ENCODE data around the gene FILIP1L. TPM values are rescaled to one million over a fixed set of nuclear protein-coding genes. Genes with fewer than 3 reads are reported as not detected.

The FILIP1L gene
- total and polyA plus RNA-seq, 2 of the 8 experiments (the other 6 are each of a cell fraction or from before 2014, with no cell fraction given): 0.06 to 0.09 TPM

- Histone ChIP-seq H3K23me2 (ENCODE audit: low read depth, low read length) (no peaks in the 10 kb centered on the region), H3K9me3 (ENCODE audit: insufficient read depth in 2 of 2, low read depth in 1 of 2, low read length in 1 of 2) (no peaks in the 10 kb centered on the region), H3K79me1 (ENCODE audit: low read depth, low read length) (no peaks in the 10 kb centered on the region), H3K9ac (replicated peaks in 1 of 4; ENCODE audit: extremely low read depth in 1 of 4, low read depth in 3 of 4, low read length in 3 of 4) (no peak overlapping the region), H3K4ac (replicated peaks; ENCODE audit: insufficient read length, low read depth, low read length) (no peak overlapping the region), H2BK12ac (ENCODE audit: low read depth, low read length) (no peak overlapping the region), H3K23ac (ENCODE audit: insufficient read length) (no peak overlapping the region), H3K36me3 (ENCODE audit: control insufficient read depth in 2 of 4, insufficient read depth in 4 of 4, low read length in 3 of 4) (no peaks in the 10 kb centered on the region), H3K14ac (ENCODE audit: insufficient read length) (no peak overlapping the region), H2BK15ac (ENCODE audit: low read length) (no peak overlapping the region), H2BK20ac (ENCODE audit: low read length) (no peak overlapping the region), H4K8ac (ENCODE audit: extremely low read depth, insufficient read depth, low read length) (no peak overlapping the region), H3K27me3 (replicated peaks in 1 of 4; ENCODE audit: control insufficient read depth in 3 of 4, extremely low read depth in 1 of 4, insufficient read depth in 3 of 4, low read length in 3 of 4) (no peaks in the 10 kb centered on the region), H2AK5ac (ENCODE audit: low read depth, low read length) (no peak overlapping the region), H3K4me2 (ENCODE audit: insufficient read depth in 1 of 2, low read depth in 2 of 2, low read length in 2 of 2) (no peak overlapping the region), H2BK5ac (ENCODE audit: low read depth, low read length) (no peak overlapping the region), H3K4me1 (replicated peaks in 1 of 4; ENCODE audit: control insufficient read depth in 3 of 4, insufficient read depth in 4 of 4, low read length in 3 of 4) (peaks cover 0 to 2% (median 0%) of the 10 kb centered on the region in 4 experiments; a peak in 1 of 7 replicates), H4K5ac (ENCODE audit: insufficient read length, low read depth, low read length) (peak overlapping the region; percentile 60), H3K56ac (replicated peaks; ENCODE audit: insufficient read length, low read depth, low read length) (no peak overlapping the region), H3K18ac (ENCODE audit: extremely low read depth, low read length) (no peak overlapping the region), H2BK120ac (replicated peaks; ENCODE audit: low read depth, low read length) (no peak overlapping the region), H3K27ac (ENCODE audit: low read depth, low read length) (no peak overlapping the region), H4K91ac (replicated peaks; ENCODE audit: insufficient read length, low read length) (no peak overlapping the region), H3K79me2 (ENCODE audit: control insufficient read depth in 1 of 2, insufficient read depth in 2 of 2, low read length in 2 of 2) (no peaks in the 10 kb centered on the region), H2AFZ (ENCODE audit: low read length) (no peak overlapping the region), H3K4me3 (ENCODE audit: extremely low read depth in 1 of 4, insufficient read depth in 2 of 4, low read depth in 3 of 4, low read length in 4 of 4) (no peak overlapping the region), H4K20me1 (replicated peaks in 1 of 2; ENCODE audit: control insufficient read depth in 1 of 2, insufficient read depth in 2 of 2, low read length in 2 of 2) (no peaks in the 10 kb centered on the region)
- POLR2A ChIA-PET (ENCODE audit: partially characterized antibody): no interaction called here
- CTCF ChIA-PET (ENCODE audit: partially characterized antibody): interaction anchor here (0.6 to 3.3 kb wide), 7 partner anchors 11 to 262 kb away, joined by 3 to 10 read pairs (median 3); no protein-coding TSS in a partner anchor
- DNase-seq (ENCODE audit: low read depth in 1 of 2, low spot score in 2 of 2) (no peak), FAIRE-seq (no peak)
- 91% methylated on average over 1 of the region's 1 CpG; no CpG with 5 or more reads in 1 of the 2 experiments for WGBS, 2 experiments (ENCODE audit: extremely low coverage in 1 of 2, insufficient coverage in 1 of 2, insufficient read length in 1 of 2, insufficient replicate concordance in 2 of 2, low coverage in 1 of 2, low lambda C conversion rate in 2 of 2, missing lambda C conversion rate in 1 of 2)
- TF ChIP-seq ATF3 (IDR thresholded peaks at IDR 0.05; ENCODE audit: insufficient read depth, low read depth, low read length) (no peak), FOSL1 (IDR thresholded peaks at IDR 0.05; ENCODE audit: insufficient read depth, low read depth, low read length) (no peak), SIX5 (IDR thresholded peaks at IDR 0.05; ENCODE audit: low read depth, low read length) (no peak), RNF2 (IDR thresholded peaks at IDR 0.05; ENCODE audit: borderline replicate concordance, low read depth, low read length, missing control alignments, poor library complexity, severe bottlenecking) (no peak), SRF (IDR thresholded peaks at IDR 0.05; ENCODE audit: low read depth, low read length) (no peak), KDM5A (IDR thresholded peaks at IDR 0.05; ENCODE audit: low read length) (no peak), TEAD4 (IDR thresholded peaks at IDR 0.05; ENCODE audit: low read depth, low read length) (no peak), YY1 (IDR thresholded peaks at IDR 0.05; ENCODE audit: low read depth, low read length) (no peak), EZH2 (IDR thresholded peaks at IDR 0.05; ENCODE audit: low read depth, low read length, severe bottlenecking) (no peak), CTBP2 (IDR thresholded peaks at IDR 0.05; ENCODE audit: borderline replicate concordance, insufficient read depth, insufficient read length, low read length) (no peak), CHD1 (IDR thresholded peaks at IDR 0.05; ENCODE audit: low read depth, low read length) (no peak), RFX5 (IDR thresholded peaks at IDR 0.05; ENCODE audit: borderline replicate concordance, low read depth, low read length) (no peak), CHD2 (IDR thresholded peaks at IDR 0.05; ENCODE audit: low read length) (no peak), GABPA (IDR thresholded peaks at IDR 0.05; ENCODE audit: borderline replicate concordance, insufficient read depth, low read length) (no peak)
These were observed 8.8 kb downstream of the FILIP1L start for GRCh38 chr3:100105501-100105900.

Data from H1 (cell line).